ENCODE results near the gene LDB2.

The LDB2 gene

DNA sequence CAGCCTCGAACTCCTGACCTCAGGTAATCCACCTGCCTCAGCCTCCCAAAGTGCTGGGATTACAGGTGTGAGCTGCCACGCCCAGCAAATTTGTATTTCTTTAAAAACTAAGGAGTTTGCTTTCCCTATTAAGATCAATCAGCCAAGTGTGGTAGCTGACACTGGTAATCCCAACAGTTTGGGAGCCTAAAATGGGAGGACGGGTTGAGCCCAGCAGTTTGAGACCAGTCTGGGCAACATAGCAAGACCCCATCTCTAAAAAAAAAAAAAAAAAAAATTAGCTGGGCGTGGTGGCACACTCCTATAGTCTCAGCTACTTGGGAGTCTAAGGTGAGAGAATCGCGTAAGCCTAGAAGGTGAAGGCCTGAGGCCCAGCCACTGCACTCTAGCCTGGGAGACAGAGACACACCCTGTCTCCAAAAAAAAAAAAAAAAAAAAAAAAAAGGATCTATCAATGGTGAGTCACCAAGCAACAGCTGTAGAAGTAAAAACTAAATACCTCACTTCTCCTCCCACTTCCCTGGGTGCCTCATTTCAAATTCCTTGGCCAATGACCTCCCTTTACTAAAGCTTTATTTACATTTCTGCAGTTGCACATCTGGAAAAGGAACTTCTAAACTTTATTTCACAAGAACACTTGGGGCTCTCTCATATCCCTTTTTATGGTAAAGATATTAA, 54.5 kb downstream of the LDB2 start:
- no peak for DNase-seq

DNA sequence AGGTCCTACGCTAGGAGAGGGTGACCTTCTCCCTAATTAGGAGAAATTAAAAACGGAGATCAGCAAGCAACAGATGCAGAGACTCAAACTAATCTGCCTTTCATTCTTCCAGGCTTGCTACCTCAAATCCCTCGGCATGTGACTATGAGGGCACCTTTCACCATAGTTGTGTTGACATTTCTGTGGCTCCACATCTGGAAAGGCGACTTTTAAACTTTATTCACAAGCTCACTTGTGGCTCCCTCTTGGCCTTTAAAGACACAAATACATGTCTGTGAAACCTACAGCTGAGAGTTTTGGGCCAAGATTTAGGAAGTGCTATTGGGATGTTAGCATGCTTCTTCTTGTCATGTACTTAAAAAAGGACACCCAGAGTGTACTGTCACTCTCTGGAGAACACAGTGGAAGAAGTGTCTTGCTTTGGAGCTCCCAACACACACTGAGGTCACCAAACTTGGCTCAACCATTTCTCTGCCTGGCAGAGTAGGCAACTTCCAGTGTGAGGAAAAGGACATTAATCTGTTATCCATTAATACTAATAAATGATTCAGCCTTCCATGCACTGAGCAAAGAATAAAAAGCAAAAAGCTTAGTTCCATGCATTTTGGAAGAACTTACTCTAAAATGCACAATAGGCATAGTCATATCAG, 60.1 kb downstream of the LDB2 start:
- DNase-seq = no peak

DNA sequence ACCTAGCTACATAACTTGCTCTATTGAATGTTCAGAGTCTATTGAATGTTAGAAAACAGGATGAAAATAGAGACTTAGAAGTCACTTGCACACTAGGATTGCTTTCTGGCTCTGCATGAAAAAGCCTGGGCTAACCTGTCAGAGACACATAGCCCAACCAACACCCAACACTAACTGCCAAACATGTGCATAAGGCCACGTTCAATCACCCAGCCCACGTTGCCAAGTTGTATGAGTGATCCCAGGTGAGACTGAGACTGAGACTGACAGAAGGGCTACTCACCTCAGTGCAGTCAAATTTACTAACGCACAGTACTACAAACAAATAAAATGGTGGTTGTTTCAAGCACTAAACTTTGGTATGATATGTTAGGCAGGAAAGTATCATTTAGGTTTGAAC, 61.0 kb downstream of the LDB2 start:
- DNase-seq = no peak

DNA sequence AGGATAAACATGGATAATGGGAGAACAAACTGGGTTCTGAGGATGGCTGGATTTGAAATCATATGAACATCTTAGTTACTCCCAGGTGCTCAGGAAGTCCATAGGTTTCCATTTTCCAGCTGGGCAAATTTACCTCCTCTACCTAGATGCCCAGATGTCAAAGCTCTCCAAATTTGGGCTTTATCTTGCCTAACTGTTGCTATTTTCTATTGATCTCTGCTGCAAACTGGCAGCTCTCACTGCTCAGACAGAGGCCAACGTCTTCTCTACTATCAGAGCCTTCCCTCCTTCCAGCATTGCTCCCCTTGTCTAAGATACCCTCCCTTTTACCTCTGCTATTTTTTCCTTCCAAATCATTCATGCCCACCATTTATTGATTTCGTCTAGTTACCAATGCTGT, 62.1 kb downstream of the LDB2 start:
- no peak for DNase-seq

DNA sequence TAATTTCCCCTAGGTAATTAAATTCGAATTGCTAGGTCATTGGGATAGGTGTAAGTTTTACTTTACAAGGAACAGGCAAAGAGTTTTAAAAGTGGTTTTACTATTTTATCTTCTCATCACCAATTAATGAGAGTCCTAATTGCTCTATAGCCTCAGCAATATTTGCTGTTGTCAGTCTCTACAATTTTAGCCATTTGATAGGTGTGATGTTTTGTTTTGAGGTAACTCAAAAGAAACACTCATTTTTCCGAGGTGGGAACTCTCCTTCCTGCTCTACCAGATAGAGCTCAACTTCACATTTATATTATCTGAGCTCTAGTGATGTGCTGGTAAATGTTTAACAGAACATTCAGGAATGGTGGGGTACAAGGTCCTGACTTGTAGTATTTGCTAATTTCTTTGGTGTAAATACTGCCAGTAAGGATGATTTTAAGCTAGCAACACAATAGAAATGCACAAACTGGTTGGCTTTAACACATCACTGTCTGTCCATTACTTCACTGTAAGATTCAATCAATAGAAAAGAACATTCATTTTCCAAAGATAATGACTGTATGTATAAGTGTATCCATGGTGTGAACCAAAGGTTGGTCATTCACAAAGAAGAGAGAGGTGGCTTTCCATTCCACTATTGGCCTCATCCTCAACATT, 62.7 kb downstream of the LDB2 start:
- DNase-seq = no peak

DNA sequence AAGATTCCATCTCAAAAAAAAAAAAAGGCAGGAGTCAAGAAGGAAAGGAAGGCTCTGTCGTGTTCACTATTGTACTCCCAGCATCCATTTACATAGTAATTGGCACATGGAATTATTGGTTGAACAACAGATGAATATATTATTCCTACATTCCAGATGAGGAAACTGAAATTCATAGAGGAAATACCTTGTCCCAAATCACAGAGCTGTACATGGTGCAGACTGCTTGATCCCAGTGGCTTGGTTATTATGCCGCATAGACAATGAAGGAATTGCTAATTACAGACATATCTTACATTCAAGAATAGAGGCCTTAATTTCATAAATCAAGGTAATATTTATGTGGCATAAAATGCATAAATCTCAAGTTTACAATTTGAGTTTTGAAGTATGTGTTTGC, 63.6 kb downstream of the LDB2 start:
- no peak for DNase-seq

DNA sequence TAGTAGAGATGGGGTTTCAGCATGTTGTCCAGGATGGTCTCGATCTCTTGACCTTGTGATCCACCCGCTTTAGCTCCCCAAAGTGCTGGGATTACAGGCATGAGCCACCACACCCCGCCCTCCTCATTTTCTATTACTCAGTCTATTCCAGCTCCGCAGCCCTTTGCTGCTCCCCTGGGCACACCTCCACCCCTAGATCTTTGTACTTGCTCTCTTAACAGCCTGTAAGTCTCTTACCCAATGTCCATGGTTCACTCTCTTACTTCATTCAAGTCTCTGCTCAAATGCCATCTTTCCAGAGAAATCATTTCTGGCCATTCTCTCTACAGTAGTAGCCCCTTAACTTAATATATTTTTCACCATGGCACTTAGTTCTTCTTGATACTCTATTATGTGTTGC, 64.7 kb downstream of the LDB2 start:
- no peak for DNase-seq

DNA sequence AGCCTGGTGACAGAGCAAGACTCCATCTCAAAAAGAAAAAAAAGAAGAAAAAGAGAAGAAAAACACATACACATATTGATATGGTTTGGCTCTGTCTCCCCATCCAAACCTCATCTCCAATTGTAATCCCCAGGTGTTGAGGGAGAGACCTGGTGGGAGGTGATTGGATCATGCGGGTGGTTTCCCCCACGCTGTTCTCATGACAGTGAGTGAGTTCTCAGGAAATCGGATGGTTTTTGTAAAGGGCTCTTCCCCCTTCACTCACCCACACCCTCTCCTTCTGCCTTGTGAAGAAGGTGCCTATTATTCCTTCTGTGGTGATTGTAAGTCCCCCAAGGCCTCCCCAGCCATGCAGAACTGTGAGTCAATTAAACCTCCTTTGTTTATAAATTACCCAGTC, 68.4 kb downstream of the LDB2 start:
- DNase-seq = no peak

DNA sequence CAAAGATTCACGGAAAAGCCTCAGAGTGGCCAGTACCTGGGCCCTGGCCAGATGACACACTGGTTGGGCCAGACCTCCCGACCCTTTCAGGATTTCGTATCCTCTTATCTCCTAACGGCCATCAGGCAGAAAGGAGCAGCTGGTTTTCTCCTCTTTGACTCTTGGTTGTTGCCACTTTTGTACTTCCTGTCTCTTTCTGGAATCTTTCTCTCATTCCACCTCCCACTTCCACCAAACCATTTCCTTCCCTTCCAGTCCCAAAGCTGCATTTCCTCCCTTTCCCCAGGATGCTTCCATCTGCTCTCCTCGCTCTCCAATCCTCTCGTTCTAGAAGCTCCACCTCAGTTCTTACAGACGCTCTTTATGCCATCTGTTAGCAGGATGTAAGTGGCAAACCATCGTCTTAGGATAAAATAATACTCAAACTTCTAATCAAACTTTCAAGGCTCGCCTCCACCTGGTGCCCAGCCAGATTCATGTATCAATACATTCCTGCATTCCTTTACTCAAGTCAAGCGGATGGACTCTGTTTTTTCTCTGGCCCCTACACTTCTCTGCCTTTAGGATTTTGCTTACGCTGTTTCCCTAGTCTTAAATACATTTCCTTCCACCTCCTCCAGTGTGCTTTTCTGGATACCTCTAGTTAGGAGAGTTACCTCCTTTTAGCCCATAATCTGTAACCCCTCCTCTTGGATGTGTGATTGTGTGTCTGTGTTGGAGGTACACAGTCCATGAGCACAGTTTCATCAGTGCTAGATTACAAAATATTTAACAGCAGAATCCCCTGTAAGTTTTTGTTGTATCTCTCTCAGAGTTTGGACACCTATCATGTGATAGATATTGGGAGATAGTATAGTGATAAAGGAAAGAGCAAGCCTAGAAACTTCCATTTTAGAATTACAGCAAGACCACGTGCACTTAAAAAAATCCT, 70.4 kb downstream of the LDB2 start:
- no peak for DNase-seq

DNA sequence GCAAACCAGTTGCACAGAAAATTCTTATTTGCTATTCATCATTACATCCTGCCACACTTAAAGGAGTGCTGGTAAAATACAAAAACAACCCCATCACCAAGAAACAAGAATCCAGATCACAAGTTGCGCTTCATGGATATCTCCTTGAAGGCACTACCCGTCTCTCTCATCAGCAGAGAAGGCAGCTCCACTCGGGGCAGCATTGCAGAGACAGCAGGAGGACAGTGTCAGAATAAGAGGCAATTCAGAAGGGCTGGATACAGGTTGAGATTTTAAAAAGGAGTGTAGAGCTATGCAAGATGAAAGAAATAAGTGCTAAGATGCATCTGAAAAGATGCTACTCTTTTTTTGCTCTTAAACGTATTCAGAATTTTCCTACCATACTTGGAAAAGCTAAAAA, 71.4 kb downstream of the LDB2 start:
- DNase-seq = no peak

DNA sequence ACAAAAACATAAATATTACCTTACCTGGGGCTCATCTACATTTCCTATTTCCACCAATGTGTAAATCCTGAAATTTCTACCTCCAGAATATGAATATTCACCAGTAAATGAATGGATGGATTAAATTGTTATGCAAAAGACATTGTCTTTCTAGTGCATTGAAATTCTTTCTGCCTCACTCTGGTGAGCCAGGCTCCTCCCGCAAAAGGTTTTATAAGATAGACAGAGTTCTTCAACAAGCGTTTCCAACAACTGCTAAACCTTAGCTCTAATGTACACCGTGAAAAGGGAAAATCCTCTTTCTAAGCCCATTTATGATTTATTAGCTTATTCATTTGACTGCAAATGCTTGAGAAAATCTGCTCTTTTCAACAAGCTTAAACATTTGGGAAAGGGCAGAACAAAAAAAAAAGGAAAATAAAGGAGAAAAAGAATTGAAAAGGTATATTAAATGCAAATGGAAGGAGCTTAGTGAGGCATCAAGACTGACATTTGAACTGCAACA, 72.0 kb downstream of the LDB2 start:
- DNase-seq = no peak

DNA sequence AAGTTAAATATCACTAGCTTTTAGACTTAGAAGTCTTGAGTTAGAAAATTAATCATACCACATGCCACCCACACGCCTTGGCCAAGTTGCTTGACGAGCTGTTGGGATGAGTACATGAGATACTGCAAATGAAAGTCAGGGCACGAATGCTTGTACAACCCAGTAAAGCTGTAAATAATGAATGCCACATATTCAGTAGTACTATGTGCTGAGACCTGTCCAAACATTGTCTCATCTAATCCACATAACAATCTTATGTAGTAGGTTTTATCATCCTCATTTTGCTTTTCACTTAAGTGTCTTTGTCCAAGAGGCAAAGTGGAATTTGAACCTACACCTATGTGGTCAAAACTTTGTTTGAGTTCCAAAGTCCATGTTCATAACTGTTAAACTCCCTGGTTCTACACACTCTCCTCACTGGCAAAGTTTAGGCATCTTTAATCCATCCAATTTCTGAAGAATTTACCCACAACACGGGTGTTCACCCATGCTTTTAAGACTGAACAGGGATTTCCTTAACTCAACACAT, 74.1 kb downstream of the LDB2 start:
- no peak for DNase-seq

DNA sequence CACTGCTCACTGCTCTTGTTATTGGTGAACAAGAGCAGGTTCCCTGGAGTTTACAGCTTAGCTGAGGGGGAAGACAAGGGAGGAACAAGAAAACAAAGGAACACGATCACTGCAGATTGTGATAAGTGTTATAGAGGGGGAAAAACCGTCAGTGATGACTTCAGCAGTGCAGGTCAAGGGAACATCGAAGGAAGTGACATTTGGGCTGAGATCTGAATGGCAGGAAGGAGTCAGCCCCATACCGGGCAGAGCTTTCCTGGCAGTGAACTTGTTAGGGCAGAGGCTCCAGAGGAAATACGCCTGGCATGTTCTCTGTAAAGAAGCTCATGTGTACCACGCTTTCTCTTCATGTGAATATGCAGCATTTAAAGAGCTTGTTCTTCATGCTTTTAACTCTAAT, 78.1 kb downstream of the LDB2 start:
- no peak for DNase-seq

DNA sequence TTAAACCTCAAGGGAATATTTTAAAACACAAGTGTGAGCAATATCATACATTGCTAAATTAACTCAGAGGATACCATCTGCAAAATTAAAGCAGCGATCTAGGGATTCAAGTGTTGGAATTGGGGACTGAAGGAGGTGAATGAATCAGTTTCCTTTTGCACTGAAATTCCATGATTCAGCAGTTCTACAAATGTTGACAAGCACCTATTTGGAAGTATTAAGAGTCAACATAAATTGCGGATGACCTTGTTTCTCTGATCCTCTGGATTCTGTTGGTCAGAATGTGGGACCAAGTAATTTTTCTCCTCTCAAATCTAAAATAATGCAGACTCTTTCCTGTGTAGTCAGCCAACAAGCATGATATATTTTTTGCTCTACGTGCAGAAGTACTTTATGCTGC, 78.8 kb downstream of the LDB2 start:
- DNase-seq = no peak

DNA sequence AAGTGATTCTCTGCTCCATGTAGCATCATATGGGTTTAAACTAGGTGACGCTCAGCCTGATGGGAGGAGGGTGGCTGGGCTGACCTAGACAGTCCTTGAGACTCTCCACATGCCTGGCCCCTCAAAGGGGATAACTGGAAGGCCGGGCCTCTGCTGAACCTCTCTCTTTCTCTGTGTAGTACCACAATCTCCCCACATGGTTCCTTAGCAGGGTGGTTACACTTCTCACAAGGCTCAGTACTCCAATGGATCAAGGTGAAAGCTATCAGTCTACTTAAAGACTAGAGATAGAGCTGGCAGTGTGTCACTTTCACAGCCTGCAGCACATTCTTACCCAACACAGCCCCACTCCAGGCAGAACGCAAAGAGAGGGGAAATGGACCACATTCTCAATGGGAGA, 80.4 kb downstream of the LDB2 start:
- no peak for DNase-seq

DNA sequence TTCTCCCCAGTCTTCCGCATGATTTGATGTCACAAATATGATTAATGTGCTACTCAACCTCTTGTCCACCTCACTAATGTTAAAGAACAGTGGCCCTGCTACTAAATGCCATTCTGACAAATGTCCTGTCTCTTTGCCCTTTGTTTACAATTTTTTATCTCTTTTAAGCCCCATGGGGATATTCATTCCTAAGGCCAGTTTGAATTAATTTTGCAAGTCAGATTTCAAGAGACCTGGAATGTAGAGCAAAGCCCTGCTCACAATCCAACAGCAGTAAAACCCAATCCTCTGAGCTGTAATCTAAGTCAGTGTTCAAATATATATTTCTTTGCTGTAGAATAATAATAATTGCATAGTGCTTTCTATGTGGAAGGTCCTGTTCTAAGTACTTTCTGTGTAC, 81.2 kb downstream of the LDB2 start:
- DNase-seq = no peak

DNA sequence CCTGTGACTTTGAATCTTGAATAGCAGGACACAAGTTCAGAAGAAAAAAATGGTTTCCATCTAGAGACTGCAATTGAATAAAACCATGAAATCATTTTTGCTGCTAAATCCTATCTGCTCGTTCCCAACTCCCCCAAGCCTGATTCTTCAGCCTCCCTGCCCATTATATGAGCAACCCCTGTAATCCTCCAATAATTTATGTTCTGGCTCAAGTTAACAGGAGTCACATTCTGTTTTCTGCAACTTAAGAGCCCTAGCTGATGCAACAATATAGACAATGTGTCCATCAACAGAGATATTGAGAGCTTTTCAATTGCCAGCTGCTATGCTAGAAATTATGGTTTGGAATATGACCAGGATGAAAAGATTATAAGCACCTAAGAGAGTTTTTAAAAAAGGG, 84.1 kb downstream of the LDB2 start:
- no peak for DNase-seq

DNA sequence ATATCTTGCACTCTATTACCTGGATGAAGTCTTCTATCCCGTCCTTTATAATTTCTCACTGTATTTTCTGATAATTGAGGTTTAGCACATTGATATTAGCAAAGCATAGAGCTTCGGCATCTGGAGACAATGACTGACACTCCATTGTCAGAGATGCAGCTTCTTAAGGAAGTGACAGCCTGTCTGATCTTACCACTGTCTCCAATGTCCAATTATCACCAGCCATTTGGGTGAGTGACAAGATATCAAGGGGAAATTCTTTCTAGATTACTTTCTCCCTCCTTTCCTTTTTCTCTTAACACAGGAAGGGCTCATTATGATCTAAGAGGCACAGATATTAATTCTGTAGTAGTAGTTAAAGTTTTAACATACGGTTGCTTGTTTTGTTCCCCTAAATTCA, 86.4 kb downstream of the LDB2 start:
- no peak for DNase-seq

DNA sequence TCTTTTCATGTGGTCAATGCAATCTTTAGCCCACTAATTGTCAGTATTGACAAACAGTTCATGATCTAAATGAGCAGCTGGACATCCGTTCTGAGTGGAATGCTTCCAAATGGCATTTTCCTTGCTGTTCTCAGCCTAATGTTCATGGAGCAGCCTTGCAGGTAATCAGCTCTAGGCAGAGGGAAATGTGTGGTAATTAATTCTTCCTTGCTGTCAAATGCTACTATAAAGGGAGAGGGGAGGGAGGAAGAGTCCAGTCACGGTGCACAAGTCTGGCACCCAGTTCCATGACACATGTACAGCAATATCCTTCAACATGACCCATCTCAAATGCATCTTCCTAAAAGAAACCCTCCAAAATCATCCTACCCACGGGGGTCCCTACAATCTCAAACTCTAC, 88.5 kb downstream of the LDB2 start:
- no peak for DNase-seq

DNA sequence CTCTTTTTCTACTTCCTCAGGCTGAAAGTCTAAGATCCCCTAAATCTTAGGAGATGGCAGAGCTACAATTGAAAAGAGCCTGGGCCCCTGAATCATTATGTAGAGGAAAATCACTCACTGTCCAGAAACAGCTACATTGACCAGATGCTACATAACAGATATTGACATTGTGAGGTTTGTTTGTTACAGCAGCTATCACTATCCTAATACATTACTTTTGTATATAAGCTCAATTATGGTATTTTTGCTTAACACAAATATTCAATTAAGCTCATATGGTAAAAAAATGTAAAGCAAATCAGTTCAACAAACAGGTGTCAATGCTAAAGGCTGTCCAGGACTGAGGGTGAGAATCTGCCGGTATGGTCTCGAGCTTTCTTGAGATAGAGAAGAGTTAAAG, 89.4 kb downstream of the LDB2 start:
- DNase-seq = no peak

DNA sequence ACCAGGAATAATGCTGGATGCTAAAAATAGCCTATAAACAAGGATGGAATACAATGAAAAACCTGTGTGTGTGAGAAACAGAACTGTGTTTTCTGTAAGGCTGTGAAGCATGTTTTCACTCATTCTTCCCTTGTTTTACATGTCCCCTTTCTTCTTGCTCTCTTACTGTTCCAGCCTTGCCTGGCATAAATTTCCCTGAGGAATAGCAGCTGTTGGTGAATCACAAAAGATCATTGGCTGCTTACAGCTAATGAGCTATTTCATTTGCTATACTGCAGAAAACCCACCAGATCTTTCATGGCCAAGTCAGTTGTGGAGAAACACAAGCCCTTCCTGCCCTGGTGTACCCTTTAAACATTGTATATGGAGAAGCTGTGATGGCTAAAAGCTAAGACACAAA, 91.1 kb downstream of the LDB2 start:
- DNase-seq = no peak

DNA sequence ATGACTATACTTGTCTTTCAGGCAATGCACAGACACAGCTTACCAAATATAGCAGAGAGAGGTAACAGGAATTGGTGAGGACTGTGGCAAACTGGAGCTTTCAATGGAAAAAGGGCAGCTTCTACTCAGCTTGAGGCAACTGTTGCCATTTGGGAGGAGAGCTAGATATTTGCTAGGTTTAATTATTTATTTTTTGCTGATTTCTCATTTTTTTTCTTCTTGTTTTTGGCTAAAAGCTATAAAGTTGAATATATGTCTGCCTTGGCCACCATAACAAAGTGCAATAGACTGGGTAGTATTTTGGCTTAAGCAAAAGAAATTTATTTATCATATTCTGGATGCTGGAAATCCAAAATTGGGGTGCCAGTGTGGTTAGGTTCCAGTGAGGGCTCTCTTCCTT, 93.9 kb downstream of the LDB2 start:
- no peak for DNase-seq

DNA sequence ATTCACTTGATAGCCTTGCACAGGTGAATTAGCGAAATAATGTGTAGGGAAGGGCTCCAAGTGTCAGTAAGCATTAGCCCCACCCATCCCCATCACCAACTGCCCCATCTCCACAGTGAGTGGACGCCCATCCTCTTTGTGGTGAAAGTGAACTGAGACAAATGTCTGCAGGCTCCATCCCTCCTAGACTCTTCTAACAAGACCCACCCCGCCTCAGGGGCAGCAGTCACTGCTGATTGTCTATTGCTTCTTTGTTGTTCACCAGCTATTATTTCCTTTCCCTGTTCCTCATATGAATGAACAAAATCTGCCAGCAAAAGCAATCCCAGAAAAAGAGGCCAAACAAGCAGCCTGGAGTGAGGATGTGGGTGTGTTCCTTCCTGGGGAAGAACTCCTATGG, 96.4 kb downstream of the LDB2 start:
- DNase-seq = no peak

All from right kidney (tissue), 1 donor.